Iris pigment epithelial cell (primary cell): ENCODE results near the gene MXI1.

Experiments
- DNase-seq: peaks from one replicate; pipeline ENCODE4 v3.0.0-alpha.2; 2011; ENCODE audit warnings: low read depth

Gene MXI1

DNA sequence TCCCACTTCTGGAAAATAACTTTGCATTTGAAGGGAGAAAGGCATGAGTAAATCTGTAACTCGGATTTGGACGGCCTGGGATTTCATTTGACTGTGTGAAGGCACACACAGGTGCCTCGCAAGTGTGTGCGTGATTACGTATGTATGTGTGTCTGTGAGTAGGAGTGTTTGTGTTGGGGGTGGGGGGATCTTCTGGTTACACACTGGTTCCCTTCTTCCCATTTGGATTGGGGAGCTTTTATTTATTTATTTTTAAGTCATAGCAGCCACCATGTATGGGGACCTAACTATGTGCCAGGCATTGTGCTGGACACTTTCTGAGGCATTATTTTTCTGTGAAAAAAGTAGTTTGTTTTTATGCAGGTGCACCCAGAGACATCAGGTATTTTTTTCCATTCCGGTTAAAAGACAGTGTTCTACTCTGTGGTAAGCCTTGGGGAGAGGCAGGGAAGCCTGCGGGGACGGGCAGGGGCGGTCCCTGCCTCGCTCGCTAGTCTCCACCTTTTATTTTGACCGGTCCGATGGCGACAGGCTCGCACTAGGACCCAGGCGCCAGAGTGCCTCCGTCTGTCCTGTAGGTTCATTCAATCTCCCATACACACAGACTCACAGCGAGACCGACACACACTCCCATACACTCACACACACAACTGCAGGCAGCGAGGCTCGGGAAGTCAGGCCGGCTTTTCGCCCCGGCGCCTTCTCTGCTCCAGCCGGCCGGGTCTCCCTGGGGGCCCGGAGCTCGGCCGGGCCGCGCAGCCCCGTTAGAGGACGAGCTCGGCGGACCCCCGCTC is at the start of gene MXI1:
Gene MXI1, plus strand, starts transcription at position 595 of the 794 bp plus-strand sequence. CDS start 204 bp downstream, outside the sequence.
- peak; percentile 88 for DNase-seq

- DNase-seq, result no peak
These were observed 49.1 kb upstream of the MXI1 start for GRCh38 chr10:110158051-110159005.

DNA sequence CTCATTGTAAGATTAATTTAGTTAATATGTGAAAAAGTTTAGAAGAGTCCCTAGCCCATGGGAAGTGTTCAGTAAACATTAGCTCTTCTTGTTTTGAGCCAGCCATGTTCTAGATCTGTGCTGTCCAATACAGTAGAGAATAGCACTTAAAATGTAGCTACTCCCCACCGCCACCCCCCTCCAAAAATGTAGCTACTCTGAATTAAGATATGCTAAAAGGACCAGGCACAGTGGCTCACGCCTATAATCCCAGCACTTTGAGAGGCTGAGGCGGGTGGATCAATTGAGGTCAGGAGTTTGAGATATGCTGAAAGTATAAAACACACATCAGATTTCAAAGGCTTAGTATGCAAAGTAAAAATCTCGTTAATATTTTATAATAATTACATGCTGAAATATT is 47.3 kb upstream of the MXI1 start:
- no peak for DNase-seq

DNA sequence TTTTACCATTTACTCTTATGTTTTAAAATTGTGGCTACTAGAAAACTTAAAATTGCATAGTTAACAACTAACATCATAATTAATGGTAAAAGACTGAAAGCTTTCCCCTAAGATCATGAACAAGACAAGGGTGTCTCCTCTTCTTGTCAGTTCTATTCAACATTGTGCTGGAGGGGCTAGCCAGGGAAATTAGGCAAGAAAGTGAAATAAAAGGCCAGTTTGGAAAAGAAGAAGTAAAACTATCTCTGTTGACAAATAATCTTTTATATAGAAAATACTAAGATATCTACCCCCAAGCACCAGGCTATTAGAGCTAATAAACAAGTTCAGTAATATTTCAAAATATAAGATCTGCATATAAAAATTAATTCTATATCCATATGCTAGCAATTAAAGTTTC is 46.9 kb upstream of the MXI1 start:
- no peak for DNase-seq

DNA sequence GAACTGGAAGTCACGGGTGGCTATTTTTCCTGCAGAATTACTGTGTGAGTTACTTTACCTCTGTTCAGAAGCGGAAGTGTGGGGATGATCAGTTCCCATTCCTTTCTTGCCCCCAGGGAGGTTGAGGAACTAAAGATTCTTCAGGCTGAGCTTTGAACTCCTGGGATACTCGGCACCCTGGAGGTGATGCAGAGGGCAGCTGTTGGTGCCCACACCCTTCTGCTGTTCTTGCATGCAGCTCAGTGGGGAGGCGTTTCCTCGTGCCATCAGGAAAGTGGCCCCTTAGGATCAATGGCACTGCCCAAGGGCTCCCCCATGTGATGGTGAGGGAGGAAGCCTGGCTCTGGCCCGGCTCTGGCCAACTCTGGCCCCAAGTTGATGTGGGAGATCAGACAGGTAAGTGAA is 44.7 kb upstream of the MXI1 start:
- no peak for DNase-seq

- no peak for DNase-seq
These were observed 44.1 kb upstream of the MXI1 start for GRCh38 chr10:110163192-110163773.

DNA sequence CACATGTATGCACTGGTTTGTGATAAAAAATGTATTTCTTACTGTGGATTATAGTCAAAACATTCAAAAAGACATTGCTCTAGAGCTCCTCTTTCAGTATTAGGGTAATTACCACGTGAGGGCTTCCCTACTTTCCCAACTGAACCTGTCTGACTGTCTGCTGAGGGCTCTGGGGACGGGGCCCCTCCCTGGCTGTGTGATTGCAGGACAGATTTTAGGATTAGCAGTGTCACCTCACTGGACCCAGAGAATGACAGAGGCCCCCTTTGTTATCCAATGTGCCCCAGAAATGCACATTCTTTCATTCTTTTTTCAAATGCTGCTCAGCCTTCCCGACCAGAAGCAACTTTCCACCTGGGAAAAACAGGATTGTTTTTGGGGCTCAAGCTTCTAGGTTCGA is 43.6 kb upstream of the MXI1 start:
- DNase-seq, result no peak

GRCh38 chr10:110165239-110165638 is 42.2 kb upstream of the MXI1 start:
- DNase-seq, result no peak

- no peak for DNase-seq
These were observed 40.3 kb upstream of the MXI1 start for GRCh38 chr10:110167149-110167548.

- DNase-seq, result no peak
These were observed 38.6 kb upstream of the MXI1 start for GRCh38 chr10:110168601-110169481.

- no peak for DNase-seq
These were observed 37.8 kb upstream of the MXI1 start for GRCh38 chr10:110169586-110169985.

DNA sequence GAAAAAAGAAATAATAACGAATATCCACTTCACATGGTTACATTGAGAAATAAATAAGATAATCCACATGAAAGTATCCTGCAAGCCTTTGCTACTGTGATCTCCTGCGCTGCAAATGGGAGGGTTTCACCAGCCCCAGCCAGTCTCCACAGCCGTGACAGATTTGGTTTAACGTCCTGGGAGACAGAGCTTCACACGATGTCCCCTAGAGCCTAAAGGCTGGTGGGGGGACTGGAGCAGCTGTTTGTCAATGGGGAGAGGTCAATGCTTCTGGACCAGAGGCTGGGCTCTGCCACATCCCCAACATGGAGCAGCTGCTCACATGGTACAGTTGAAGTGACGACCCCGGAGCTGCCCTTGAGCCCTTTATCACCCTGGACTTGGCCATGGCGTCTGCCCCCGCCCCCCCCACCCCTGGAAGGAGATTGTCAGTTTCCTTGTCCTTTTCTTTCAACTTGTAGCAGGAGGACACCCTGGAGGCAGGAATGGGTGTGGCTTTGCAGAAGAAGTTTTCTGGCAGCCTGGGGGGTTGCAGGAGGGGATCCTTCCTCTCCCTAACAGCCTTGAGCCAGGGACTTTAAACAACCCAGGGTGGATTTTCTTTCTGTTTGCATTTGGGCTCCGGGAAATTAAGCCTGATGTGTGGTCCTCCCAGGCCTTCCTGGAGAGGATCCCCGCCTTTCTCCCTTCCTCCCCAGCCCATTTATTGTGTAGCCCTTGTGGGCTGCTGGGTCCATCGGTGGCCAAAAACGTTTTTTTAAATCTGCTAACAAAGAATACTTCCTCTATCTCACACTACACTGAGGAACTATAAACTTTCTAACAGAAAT is 37.0 kb upstream of the MXI1 start:
- no peak for DNase-seq

GRCh38 chr10:110171032-110171431 is 36.4 kb upstream of the MXI1 start:
- no peak for DNase-seq

DNA sequence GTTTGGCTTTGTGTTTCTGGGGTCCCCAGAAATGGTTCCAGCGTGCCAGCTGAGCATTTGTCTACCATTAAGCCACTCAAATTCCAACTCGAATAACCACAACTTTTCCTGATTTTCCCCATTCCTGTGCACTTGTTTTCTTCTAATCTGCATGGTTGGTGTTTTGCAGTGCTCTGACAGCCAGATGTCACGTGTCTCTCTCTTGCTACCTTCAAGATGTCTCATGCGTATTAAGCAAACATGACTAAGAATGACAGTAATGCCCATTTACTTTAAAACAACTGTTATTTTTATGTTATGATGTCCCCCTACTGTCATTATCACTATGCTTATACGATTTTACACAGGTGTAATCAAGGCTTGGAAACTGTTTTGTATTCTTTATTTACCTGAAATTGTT is 35.2 kb upstream of the MXI1 start:
- DNase-seq, result no peak

- no peak for DNase-seq
These were observed 33.2 kb upstream of the MXI1 start for GRCh38 chr10:110174201-110174600.

DNA sequence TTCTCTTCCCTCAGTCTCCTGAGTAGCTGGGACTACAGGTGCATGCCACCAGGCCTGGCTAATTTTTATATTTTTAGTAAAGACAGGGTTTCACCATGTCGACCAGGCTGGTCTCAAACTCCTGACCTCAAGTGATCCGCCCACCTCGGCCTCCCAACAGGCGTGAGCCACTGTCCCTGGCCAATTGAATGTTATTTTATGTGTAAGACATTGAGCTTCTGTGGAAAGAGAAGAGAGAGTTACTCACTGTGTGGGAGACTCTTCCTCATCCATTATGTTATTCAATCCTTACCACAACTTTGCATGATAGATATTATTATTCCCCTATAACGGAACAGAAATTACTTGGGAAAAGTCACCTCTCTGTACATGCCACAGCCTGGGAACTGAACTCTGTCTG is 32.6 kb upstream of the MXI1 start:
- DNase-seq, result no peak

- peak; percentile 17 for DNase-seq
These were observed 32.0 kb upstream of the MXI1 start for GRCh38 chr10:110175406-110175805.

DNA sequence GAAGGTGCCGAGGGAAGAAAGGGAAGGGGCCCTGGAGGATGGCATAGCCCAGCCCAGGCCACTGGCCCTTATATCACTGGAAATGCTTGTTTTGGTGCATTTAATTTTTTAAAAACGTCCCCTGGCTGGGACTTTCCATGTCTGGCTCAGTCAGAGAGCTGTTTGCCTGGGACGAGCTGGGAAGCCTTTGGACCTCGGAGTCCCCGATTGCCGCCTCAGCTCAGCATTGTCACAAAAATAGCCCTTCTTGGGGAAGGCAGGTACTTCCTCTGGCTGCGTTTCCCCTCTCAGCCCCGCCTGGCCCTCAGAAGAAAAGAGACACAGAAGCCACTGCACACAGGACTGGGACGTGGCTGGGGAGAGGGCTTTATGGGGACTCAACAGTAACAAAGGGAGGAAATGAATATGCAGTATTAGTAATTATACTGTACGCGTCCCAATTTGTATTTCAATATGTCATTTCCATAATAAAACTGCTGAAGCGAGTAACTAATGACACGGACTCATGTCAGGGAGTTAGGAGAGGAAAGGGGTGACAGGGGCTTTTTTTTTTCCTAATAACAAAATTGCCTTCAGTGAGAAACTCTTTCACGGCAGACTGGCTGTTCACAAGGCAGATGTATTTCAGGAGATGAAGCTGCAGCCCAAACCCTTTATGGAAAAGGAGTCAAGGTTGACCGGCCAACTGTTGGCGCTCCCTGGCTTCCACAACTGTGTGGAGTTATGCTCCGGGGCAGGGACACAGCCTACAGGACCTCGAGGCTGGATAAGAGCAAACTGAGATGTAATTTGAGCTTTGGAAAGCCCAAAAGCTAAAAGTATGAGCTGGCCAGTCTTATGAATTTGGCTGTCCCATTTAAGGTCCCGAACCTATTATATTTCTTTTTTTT is 31.0 kb upstream of the MXI1 start:
- DNase-seq, result no peak

DNA sequence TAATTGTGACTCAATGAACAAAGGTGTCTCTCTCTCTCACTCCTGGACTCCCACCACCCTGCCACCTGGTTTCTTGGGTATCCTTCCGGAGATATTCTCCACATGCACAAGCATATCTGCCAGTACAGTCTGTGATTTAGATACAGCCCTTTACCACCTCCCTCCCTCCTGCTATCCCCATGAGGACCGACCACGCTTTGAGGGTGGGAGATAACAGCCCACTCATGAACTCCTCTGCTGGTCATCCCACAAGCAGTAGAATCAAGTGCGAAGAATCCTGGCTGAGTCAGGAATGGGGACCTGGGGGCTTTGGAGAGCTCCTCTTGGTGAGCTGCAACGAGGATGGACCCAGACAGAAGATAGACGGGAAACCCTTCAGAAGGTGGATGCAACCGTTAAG is 28.2 kb upstream of the MXI1 start:
- no peak for DNase-seq

- no peak for DNase-seq
These were observed 26.0 kb upstream of the MXI1 start for GRCh38 chr10:110181451-110181850.
